NOMO-1 (cell line): Measurements from ENCODE around the gene GPR139.

Experiments used
- DNase-seq, 2 experiments: peaks; one replicate each; lab custom pipeline; 2025; ENCODE audit not compliant: unreplicated experiment in 2 of 2; lab: John Stamatoyannopoulos, UW

The GPR139 gene

DNA sequence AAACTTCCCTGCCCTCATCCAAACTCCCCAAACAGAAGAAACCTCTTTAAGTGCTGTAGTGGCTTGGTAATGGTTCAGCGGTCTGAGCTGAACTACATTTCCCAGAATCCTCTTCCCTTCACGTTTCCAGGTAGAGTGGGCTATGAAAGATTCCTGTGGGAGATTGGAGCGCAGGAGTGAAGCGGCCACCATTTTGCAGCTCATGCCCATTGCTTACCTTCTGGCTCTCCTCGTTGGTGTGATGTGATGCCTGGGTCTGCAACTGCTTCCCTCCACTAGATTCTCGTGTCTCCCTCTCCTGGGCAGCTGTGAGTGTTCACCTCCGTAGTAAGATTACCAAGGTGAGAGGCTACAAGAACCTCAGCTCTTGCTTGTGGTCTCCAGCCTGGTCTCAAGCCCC, 82.1 kb downstream of the GPR139 start:
- no peak for DNase-seq

DNA sequence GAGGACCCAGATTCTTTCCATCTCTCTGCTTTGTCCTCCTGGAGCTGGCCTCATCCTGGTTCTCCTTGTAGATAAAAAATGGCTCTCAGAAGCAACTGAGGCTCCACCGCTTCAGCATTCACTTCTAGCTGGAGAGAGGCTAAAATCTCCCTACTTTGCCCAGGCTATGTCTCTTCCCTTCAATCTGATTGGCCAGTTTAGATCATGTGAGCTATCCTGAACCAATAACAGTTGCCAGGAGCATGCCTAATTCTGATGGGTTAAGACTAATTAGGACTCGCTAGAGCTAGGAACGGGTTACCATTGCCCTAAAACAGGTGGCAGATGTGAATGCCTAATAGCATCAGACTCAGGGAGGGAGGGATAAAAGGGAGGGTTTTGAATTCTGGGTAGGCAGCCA, 89.6 kb downstream of the GPR139 start:
- DNase-seq, result no peak
